ENCODE results near the gene FMN2.

DNA sequence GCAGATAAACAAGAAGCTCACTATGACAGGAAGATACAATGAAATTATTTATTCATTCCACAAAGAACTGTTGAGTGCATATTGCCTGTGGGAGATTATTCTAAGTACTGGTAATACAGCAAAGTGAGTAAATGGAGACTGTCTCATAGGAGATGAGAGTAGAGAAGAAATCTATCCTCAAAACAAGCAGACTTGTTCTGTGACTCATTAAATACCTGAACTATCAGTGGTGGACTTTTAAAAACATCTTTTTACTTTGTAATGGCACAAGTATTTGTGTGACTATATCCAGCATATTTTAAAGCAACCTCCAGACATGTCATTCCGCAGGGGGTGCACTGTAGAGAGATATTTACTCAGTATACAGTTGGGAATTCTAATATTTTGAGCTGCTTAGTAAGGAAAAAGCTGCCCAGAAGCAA, 259.2 kb downstream of the FMN2 start:
- TF ChIP-seq, protein P1, sequence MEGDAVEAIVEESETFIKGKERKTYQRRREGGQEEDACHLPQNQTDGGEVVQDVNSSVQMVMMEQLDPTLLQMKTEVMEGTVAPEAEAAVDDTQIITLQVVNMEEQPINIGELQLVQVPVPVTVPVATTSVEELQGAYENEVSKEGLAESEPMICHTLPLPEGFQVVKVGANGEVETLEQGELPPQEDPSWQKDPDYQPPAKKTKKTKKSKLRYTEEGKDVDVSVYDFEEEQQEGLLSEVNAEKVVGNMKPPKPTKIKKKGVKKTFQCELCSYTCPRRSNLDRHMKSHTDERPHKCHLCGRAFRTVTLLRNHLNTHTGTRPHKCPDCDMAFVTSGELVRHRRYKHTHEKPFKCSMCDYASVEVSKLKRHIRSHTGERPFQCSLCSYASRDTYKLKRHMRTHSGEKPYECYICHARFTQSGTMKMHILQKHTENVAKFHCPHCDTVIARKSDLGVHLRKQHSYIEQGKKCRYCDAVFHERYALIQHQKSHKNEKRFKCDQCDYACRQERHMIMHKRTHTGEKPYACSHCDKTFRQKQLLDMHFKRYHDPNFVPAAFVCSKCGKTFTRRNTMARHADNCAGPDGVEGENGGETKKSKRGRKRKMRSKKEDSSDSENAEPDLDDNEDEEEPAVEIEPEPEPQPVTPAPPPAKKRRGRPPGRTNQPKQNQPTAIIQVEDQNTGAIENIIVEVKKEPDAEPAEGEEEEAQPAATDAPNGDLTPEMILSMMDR (IDR thresholded peaks at IDR 0.05) = no peak
- TF ChIP-seq EZH2 (IDR thresholded peaks at IDR 0.05) = no peak
- no peak for TF ChIP-seq EZH2phosphoT487 (IDR thresholded peaks at IDR 0.05)
